A549 (cell line): ENCODE measurements around the gene ZNF521.

ENCODE experiments used
- CBX8 ChIP-seq: fragments of 200-600 bp; sonication (generic); IDR thresholded peaks from 2 replicates; pipeline ENCODE4 v1.6.1; 2016
- MAX ChIP-seq: IDR thresholded peaks from 2 replicates; pipeline ENCODE4 v1.6.1; 2012
- RFX5 ChIP-seq: fragments of 450-650 bp; IDR thresholded peaks from 2 replicates; pipeline ENCODE4 v1.7.1; 2014; ENCODE audit warnings: antibody characterized with exemption, mild to moderate bottlenecking, moderate library complexity
- SREBF2 ChIP-seq: fragments of 450-650 bp; IDR thresholded peaks from 2 replicates; pipeline ENCODE4 v1.6.1; 2014; ENCODE audit warnings: mild to moderate bottlenecking, moderate library complexity
- TF ChIP-seq, protein P1 (sequence below): fragments of >200 bp; sonication (Bioruptor Twin); formaldehyde crosslinking; IDR thresholded peaks from 3 replicates; pipeline ENCODE4 v1.5.1; 2016
- TF ChIP-seq, protein P2 (sequence below): fragments of 200-600 bp; sonication (generic); IDR thresholded peaks from 2 replicates; pipeline ENCODE4 v1.6.1; 2016; ENCODE audit warnings: antibody characterized with exemption, mild to moderate bottlenecking, moderate library complexity

GRCh38 chr18:25353080-25353479, 1.1 kb upstream of the ZNF521 start:
- TF ChIP-seq RFX5: no peak
- peak; percentile 25; the same call in 1 of the 2 replicates for TF ChIP-seq CBX8
- TF ChIP-seq, protein P1, sequence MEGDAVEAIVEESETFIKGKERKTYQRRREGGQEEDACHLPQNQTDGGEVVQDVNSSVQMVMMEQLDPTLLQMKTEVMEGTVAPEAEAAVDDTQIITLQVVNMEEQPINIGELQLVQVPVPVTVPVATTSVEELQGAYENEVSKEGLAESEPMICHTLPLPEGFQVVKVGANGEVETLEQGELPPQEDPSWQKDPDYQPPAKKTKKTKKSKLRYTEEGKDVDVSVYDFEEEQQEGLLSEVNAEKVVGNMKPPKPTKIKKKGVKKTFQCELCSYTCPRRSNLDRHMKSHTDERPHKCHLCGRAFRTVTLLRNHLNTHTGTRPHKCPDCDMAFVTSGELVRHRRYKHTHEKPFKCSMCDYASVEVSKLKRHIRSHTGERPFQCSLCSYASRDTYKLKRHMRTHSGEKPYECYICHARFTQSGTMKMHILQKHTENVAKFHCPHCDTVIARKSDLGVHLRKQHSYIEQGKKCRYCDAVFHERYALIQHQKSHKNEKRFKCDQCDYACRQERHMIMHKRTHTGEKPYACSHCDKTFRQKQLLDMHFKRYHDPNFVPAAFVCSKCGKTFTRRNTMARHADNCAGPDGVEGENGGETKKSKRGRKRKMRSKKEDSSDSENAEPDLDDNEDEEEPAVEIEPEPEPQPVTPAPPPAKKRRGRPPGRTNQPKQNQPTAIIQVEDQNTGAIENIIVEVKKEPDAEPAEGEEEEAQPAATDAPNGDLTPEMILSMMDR: no peak
- TF ChIP-seq, protein P2, sequence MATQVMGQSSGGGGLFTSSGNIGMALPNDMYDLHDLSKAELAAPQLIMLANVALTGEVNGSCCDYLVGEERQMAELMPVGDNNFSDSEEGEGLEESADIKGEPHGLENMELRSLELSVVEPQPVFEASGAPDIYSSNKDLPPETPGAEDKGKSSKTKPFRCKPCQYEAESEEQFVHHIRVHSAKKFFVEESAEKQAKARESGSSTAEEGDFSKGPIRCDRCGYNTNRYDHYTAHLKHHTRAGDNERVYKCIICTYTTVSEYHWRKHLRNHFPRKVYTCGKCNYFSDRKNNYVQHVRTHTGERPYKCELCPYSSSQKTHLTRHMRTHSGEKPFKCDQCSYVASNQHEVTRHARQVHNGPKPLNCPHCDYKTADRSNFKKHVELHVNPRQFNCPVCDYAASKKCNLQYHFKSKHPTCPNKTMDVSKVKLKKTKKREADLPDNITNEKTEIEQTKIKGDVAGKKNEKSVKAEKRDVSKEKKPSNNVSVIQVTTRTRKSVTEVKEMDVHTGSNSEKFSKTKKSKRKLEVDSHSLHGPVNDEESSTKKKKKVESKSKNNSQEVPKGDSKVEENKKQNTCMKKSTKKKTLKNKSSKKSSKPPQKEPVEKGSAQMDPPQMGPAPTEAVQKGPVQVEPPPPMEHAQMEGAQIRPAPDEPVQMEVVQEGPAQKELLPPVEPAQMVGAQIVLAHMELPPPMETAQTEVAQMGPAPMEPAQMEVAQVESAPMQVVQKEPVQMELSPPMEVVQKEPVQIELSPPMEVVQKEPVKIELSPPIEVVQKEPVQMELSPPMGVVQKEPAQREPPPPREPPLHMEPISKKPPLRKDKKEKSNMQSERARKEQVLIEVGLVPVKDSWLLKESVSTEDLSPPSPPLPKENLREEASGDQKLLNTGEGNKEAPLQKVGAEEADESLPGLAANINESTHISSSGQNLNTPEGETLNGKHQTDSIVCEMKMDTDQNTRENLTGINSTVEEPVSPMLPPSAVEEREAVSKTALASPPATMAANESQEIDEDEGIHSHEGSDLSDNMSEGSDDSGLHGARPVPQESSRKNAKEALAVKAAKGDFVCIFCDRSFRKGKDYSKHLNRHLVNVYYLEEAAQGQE: no peak
- no peak for TF ChIP-seq MAX
- no peak for TF ChIP-seq SREBF2
